GDM1 (cell line): ENCODE measurements around the gene PJA2.

Experiments
- DNase-seq: peaks from one replicate; lab custom pipeline; 2025; lab: John Stamatoyannopoulos, UW

Gene PJA2

DNA sequence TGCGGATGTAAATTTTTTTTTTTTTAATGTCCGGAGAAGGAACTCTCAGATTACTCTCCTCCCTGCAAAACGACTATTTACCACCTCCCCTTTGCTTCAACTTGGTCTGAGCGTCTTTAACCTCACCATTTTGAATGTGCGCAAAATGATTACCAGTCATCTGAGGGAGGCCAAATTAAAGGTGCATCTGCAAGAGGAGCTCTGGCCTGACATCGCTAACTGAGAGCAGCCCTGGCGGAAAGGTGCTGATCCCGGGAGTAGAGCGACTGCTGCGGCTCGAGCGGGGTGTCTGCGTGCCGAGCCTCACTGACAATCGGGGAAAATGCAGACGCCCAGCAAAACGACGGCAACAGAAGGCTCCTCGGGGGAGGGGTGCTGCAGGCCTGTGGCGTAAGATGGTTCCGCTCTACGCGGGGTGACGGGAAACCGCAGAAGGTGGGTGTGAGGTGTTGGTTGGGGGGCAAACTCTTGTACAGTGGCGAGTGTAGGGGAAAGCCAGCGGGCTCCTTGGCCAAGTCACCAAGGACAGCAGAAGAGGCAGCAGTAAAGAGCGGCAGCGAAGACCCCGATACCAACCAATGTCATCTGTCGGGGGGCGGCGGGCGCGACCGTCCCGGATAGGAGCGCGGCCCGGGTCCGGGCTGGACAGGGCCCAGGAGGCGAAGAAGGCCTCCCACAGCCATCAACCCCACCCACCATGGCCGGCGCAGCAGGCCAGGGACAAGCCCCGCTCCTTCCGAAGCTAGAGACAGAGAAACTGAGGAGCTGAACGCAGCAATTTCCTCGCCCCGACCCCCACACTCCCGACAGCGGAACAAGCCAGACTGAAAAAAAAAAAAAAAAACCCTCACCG is 557 bp downstream of the PJA2 start:
- DNase-seq: peak; percentile 77

DNA sequence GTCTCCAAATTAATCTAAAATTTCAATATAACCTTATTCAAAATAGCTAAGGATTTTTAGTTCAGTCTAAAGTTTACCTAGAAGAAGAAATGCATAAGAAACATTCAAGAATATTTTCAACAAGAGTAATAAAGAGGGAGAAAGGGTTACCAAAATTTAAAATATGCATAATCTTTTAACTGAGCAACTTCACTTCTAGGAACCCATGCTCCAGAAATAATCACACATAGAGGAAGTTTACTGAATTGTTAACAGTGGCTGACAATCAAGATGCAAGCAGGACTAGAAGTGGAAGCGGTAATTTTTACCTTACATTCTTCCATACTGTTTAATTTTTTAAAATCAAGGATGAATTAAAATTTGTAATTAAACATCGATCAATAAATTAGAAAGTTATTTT is 1.9 kb downstream of the PJA2 start:
- no peak for DNase-seq

DNA sequence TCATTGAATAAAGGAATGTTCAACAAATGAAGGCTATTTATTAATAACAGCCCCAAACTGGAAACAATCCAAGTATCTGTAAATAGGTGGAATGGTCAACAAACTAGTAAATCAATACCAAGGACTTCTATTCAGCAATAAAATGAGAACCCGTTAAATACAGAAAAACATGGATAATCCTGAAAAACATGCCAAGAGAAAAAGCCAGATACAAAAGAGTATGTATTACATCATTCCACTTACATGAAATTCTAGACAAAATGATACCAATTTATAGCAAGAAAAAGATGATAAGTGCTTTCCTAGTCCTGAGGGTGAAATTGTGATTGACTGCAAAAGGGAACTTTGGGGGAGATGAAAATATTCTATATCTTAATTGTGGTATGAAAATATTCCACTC is 3.1 kb downstream of the PJA2 start:
- DNase-seq: no peak

DNA sequence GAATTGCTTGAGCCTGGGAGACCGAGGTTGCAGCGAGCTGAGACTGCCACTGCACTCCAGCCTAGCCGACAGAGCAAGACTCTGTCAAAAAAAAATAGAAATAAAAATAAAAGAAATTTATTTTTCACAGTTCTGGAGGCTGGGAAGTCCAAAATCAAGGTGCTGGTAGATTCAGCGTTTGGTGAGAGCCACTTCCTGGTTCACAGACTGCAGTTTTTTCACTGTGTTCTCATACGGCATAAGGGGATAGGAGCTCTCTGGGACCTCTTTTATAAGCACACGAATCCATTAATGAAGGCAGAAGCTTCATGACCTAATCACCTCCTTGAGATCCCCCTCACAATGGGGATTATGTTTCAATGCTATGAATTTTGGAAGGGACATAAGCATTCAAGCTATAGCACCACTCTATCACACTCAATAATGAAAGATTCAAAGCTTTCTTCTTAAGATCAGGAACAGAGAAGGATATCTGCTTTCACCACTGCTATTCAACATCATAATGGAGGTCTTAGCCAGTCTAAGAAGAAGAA is 5.3 kb downstream of the PJA2 start:
- DNase-seq: no peak

DNA sequence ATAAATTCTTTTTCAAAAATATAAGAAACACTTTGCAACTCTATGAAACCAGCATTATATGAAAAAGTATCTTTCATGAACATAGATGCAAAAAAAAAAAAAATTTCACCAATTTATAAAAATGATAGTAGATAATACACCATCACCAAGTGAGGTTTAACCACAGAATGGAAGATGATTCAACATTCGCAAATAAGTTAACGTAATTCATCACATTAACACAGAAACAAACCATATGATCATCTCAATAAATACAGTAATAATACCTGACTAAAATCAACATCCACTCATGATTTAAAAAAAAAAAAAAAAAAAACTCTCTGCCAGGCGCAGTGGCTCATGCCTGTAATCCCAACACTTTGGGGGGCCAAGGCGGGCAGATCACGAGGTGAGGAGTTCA is 6.3 kb downstream of the PJA2 start:
- DNase-seq: no peak

DNA sequence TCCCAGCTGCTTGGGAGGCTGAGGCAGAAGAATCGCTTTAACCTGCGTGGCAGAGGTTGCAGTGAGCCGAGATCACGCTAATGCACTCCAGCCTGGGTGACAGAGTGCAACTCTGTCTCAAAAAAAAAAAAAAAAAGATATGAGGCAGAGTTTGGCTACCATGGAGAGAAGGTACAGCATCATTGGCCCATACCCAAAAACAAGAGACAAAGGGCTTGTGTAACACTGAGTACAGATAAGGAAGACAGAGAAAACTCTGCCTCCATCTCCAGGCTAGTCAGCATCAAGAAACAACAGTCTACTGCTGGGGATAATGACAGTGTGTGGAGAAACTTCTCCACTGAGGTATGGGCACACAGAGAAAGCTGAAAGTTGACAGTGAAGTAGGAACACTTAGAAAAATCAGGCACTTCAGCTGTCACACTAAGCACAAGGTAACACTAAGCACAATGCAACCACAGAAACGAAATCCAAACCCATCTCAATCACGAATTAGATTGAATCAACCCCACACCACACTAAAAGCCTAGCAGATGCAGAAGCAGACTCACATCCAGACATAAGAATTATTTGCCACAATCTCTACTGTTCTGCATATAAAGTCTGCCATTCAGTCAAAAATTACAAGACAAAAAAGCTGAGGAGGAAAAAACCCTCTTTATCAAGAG is 10.5 kb downstream of the PJA2 start:
- no peak for DNase-seq

DNA sequence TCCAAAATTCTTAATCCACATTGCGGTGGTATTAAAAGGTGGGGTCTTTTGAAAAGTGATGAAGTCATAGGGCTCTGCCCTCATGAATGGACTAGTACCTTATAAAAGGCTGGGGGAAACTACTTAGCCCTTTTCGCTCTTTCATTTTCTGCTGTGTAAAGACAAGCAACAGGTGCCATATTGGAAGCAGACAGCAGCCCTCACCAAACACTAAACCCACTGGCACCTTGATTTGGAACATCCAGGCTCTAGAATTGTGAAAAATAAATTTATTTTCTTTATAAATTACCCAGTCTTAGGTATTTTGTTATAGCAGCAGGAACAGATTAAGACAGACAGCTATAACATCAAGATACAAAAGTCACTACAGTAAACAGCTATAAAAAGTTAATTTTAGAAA is 12.8 kb downstream of the PJA2 start:
- DNase-seq: no peak

DNA sequence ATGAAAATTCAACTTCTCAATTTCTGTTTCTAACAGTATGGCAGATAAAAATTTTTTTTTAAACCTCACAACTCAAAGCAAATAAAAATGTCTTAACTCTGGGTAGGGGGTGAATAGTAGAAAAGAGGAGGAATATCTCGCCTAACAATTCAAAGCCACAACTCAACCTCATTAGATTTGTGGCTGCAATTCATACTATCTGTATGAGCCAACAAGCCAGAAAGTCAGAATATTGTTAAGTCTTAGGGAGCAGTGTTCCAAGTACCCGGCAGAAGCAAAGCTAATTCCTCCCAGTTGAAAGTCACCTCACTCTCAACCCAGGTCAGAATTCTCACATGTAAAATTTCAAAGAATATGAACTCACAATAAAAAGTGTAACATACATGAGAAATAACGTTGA is 15.0 kb downstream of the PJA2 start:
- DNase-seq: no peak

DNA sequence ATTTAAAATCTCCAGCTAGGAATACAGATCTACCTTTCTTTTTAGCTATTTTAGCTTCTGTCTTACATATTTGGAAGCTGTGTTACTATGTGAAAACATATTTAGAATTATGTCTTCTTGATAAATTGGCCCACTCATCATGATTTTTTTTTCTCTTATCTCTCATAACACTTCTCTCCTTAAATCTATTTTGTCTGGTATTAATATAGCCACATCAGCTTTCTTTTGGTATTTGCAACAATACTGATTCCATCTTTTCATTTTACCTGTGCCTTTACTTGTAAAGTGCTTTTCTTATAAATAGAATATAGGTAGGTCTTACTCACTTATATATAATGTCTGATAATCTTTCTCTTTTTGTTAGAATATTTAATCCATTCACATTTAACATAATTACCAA is 19.6 kb downstream of the PJA2 start:
- no peak for DNase-seq

DNA sequence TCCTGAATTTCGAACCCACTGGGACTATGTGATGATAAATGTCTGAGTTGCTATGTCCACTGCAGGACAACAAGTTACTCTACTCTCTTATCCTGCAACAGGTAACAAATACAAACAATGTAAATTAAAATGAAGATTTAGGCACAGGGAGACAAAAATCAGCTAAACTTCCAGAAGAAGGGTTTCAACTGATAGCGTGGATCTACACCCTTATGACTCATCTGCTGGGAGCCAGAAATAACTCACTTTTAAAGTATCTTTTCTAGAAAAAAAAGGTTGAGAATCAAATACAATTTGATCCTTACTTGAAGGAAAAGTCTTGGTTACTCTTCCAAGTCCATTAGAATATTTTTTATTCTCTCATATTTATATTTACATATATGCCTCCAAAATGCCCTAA is 21.4 kb downstream of the PJA2 start:
- DNase-seq: no peak

DNA sequence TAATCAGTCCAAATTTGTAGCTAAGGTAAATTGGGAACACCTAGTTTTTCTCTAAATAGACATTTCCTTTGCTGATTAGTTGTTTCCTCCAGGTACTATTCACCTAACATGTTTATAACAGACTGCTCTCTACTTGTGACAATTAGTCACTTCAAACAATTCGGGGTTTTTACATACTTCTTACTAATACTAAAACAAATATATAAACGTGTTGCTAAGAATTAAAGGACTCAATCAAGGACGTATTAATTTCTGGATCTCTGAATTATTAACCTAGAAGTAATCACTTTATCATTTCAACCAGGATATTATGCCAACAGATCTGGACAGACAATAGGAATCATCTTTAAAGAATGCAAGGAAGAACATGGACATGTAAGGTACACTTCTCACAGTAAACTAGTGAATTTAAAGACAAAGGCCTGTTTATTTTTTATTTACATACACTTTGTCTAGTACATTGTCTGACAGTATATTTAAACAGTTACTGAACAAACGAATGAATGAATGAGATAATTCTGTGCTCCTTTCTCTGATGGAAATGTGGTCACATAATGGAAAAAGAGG is 22.3 kb downstream of the PJA2 start:
- no peak for DNase-seq

DNA sequence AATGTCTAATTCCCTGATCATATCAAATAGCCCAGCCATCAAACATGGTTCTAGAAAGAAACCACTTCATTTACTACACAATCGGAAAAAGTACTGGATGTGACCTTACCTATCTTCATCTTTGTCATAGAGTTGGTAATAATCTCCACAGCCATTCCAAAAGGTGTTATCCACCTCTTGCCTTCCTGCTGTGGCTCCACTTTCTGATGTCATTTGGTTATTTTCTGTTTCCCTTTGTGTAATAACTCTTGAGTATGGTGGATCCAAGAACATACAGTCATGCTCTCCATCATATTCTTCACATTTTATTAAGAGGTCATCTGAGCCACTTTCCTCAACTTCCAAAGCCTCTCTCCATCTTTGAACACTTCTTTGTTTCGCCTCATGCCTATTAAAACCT is 31.7 kb downstream of the PJA2 start:
- no peak for DNase-seq

DNA sequence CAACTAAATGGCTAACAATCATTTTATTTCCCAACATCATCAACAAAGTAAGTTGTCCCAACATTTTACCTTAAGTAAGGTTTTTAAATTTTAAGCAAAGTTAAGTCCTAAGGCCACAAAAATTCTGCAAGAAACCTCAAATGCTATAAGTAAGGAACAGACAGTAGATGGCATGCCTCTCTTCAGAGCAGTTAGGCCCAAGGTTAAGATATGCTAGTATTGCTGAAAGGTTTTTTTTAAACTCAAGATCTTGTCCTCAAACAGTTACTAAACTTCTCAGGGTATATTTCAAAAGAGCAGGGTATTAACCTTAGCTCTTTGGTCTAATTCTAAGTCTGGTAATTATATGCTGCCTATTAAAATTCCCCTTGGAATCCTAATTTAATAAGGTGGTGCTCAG is 35.1 kb downstream of the PJA2 start:
- no peak for DNase-seq

DNA sequence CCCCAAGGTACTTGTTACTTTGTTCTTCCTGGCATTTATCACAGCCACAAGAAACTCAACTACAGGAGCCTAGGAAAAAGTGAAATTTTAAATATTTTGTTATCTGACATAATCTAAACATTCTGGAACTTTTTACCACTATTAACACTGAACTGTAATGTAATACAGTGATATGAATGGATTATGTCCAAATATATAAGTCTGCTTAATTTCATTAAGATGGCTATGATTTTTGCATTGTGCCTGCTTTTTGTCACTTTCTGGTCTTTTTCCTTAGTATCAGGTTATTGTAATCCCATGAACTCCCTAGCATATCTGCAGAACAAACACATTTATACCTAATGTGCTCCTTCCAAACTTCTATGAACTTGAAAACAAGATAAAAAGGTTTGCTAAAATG is 35.8 kb downstream of the PJA2 start:
- no peak for DNase-seq

DNA sequence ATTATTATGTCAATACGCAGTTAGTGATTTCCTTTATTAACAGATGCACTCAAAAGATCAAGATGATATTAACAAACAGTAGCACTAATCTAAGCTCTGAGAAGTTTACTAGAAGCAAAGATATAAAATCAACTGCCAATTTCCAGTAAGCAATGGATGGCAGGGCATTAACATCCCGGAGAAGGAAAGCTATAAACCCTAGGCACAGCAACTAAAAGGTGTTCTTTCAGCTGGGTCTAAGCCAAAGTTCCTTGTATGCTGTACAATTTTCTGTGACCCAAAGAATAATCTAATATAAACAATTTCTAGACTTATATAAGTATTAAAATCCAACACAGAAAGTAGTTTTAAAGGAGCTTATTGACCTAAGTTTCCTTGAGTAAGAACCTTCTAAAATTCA is 39.4 kb downstream of the PJA2 start:
- no peak for DNase-seq

DNA sequence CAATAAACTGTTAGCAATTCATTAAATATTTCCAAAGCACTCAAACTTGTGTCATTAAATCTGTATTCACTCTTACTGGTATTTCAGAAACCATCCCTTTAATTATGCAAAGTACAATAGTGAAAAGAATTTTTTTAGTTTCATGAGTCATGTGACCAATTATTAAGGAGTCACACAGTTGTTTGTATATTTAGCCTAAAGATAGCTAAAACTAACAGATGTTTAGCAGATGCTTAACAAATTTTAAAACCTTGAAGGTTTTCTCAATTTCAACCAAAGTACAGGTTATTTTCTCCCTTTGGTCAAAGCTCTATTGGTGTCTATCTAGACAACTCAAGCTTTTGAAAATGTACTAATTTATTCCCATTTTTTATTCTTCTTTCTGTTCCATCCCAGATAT is 44.1 kb downstream of the PJA2 start:
- DNase-seq: no peak

DNA sequence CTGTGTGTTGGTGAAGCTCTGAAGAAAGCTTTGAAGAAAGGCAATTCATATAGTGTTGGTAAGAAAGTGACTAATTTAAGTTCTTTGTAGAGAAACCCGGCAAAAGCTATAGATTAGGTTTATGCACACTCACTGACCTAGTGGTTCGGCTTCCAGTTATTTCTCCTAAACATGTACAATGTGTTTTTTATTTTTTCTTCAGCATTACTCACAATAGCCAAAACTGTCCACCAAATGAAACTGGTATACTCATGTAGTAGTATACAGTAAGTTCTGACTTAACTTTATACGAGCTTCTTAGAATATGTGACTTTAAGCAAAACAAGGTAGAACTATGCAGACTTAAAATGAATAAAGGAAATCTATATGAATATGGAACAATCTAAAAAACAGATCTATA is 44.8 kb downstream of the PJA2 start:
- no peak for DNase-seq

DNA sequence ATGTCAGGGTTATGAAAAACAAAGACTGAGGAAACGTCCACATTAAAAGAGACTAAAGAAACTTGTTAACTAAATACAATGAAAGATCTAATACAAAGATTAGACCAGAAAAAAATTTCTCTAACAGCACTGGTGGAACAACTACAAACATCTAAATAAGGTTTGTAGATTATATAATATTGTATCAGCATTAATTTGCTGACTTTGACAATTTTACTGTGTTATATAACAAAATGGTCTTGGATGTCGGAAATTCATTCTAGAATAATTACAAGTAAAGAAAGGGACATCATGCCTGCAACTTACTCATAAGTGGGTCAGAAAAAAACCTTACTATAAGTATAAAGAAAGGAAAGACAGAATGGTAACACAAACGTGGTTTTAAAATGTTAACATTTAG is 50.1 kb downstream of the PJA2 start:
- DNase-seq: no peak

DNA sequence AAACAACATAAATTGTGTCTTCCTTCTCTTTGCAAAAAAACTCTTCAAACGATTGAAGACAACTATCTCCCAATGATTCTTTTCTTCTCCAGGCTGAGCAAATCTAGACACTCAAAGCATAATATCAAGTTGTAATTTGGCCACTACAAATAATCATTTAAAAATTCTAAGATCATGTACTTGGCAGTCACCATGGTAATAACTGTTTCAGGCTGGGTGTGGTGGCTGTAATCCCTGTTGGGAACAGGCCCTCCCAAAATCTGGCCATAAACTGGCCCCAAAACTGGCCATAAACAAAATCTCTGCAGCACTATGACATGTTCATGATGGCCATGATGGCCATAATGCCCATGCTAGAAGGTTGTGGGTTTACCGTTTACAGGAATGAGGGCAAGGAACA is 52.0 kb downstream of the PJA2 start:
- no peak for DNase-seq

DNA sequence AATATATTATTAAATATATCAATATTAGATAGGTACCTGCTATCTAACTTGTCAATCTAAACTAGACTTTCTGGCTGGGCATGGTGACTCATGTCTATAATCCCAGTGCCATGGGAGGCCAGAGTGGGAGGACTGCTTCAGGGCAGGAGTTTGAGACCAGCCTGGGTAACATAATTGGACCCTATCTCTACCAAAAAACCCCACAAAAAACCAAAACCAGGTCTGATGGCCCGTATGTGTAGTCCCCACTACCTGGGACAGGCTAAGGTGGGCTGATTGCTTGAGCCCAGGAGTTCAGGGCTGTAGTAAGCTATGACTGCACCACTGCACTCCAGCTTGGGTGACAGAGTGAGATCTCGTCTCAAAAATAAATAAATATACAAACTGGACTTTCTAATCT is 55.0 kb downstream of the PJA2 start:
- no peak for DNase-seq

DNA sequence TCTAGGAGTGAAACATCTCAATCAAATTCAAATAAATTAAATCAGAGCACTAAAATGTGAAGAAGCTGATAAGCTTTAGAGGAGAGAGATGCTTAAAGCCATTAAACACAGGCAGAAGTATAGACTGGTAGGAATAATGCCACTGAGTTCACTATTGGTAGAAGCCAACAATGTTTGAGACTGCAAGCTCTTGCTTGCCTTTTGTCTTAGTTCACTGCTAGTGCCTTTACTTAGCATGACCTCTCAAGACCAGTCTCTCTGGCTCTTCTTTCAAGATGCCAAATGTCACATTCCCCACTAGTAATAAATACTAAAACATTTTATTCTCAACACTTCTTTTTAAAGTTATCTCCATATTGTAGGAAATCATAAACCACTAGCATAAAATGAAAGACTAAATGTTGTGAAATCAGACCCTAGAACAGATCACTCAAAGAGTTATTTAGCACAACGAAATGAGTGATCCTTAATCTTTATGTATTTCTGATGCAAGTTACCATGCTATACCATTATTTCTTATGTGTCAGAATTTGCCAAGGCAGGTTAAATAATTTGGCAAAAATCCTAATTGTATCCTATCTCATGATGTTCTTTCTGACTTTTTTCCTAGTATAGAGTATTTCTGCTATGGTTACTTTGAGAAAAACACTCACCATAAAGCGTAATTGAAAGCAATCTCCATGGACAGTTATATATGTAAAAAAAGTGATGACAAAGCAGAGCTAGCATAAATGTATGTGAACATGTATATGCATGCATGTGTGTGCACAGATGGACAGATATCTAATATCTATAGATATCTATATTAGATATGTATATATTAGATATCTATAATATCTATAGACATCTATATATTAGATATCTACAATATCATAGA is 57.5 kb downstream of the PJA2 start:
- no peak for DNase-seq

DNA sequence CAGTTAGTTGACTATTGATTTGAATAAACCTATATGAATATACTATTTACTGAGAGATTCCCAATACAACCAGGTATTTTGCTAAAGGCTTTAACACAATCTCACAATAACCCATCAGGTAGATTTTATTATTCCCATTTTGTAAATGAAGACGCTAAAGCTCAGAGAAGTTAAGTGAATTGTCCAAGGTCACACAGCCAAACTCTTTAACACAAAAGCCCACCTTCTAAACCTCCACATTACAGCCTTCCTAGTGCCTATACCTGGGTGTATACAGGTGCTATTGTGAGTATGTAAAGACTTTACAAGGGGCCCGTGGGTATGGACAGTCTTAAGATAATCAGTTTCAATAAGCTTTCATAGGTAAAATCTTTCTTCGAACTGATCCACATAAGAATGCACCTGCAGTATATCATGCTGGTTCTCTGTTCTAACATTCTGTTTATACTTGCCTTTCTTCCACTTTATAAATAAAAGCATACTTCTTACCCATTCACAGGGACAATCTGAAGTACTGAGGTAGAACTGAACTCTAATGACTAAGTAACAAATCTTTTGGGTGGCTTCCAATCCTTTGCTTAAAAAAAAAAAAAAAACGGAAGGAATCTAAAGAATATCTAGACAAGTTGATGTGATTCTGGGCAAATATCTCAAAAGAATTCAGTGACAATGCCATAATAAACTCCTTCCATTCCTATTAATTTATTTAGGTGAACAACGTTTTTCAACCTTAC is 59.1 kb downstream of the PJA2 start:
- no peak for DNase-seq
